Measurements from ENCODE around the gene CACNB2. TPM values are rescaled to one million over a fixed set of nuclear protein-coding genes. Genes with fewer than 3 reads are reported as not detected.

The CACNB2 gene
- polyA plus RNA-seq, 2 of the 4 experiments (the other 2 are of a cell fraction) = not detected

GRCh38 chr10:18290651-18291313, 150.6 kb downstream of the CACNB2 start:
- CTCF ChIA-PET = no interaction called here
- WGBS (ENCODE audit: missing lambda C conversion rate) = 68% methylated on average over 16 of the region's 16 CpGs
- Histone ChIP-seq H3K27ac (no peak overlapping the region), H3K4me1 (no peaks in the 10 kb centered on the region), H3K4me2 (no peak overlapping the region), H3K9me3 (no peaks in the 10 kb centered on the region), H3K4me3 (no peak overlapping the region)
- FAIRE-seq (no peak), DNase-seq (ENCODE audit: low read depth in 1 of 2, low spot score in 1 of 2) (no peak), ATAC-seq (no peak)
- POLR2A ChIA-PET = no interaction called here
- TF ChIP-seq EP300 (IDR thresholded peaks at IDR 0.05) = no peak
- TF ChIP-seq JUNB (IDR thresholded peaks at IDR 0.05) = no peak
- TF ChIP-seq ESRRA (IDR thresholded peaks at IDR 0.05; ENCODE audit: borderline replicate concordance, low read length) = no peak
- no peak for TF ChIP-seq PHF8 (IDR thresholded peaks at IDR 0.05; ENCODE audit: borderline replicate concordance, low read depth)
- no peak for TF ChIP-seq REST (IDR thresholded peaks at IDR 0.05)
- no peak for TF ChIP-seq KDM5A (IDR thresholded peaks at IDR 0.05)
- no peak for TF ChIP-seq ELK1 (IDR thresholded peaks at IDR 0.05; ENCODE audit: low read depth, low read length)
- no peak for TF ChIP-seq HMGXB4 (CRISPR knock-in tag; IDR thresholded peaks at IDR 0.05; ENCODE audit: borderline replicate concordance)
- no peak for TF ChIP-seq GATA3 (IDR thresholded peaks at IDR 0.05; ENCODE audit: borderline replicate concordance)
- no peak for TF ChIP-seq HES2 (IDR thresholded peaks at IDR 0.05)
- no peak for TF ChIP-seq HDAC2 (IDR thresholded peaks at IDR 0.05)
- no peak for TF ChIP-seq RAD21 (conservative IDR thresholded peaks at IDR 0.05 in 1 of 2, IDR thresholded peaks at IDR 0.05 in 1 of 2)
- TF ChIP-seq HOXA7 (CRISPR knock-in tag; IDR thresholded peaks at IDR 0.05) = no peak
- TF ChIP-seq RNF2 (IDR thresholded peaks at IDR 0.05; ENCODE audit: borderline replicate concordance, low read depth) = no peak
- TF ChIP-seq KDM1A (IDR thresholded peaks at IDR 0.05; ENCODE audit: low read depth) = no peak

GRCh38 chr10:18293536-18294510, 153.6 kb downstream of the CACNB2 start:
- FAIRE-seq (no peak), ATAC-seq (no peak), DNase-seq (ENCODE audit: low read depth in 1 of 2, low spot score in 1 of 2) (no peak)
- H3K4me3 ChIP-seq = no peak overlapping the region
- no peaks in the 10 kb centered on the region for H3K9me3 ChIP-seq
- H3K4me2 ChIP-seq = no peak overlapping the region
- ChIA-PET POLR2A (no interaction called here), CTCF (interaction anchor here (0.6 kb wide), 1 partner anchor 870 kb away, joined by 4 read pairs; no protein-coding TSS in a partner anchor)
- WGBS (ENCODE audit: missing lambda C conversion rate) = 32% methylated on average over 9 of the region's 9 CpGs
- no peak overlapping the region for H3K27ac ChIP-seq
- no peaks in the 10 kb centered on the region for H3K4me1 ChIP-seq
- TF ChIP-seq CBX2 (IDR thresholded peaks at IDR 0.05; ENCODE audit: borderline replicate concordance, low read depth) (no peak), HDAC2 (IDR thresholded peaks at IDR 0.05) (no peak), ESRRA (IDR thresholded peaks at IDR 0.05; ENCODE audit: borderline replicate concordance, low read length) (no peak), HOXB13 (CRISPR knock-in tag; IDR thresholded peaks at IDR 0.05; ENCODE audit: low read depth) (no peak), CHD4 (IDR thresholded peaks at IDR 0.05; ENCODE audit: borderline replicate concordance) (no peak), HOXA7 (CRISPR knock-in tag; IDR thresholded peaks at IDR 0.05) (no peak), FOSB (CRISPR knock-in tag; IDR thresholded peaks at IDR 0.05) (no peak), RNF2 (IDR thresholded peaks at IDR 0.05; ENCODE audit: borderline replicate concordance, low read depth) (no peak), FOXS1 (CRISPR knock-in tag; IDR thresholded peaks at IDR 0.05) (no peak), EHF (CRISPR knock-in tag; IDR thresholded peaks at IDR 0.05) (no peak), ZNF302 (CRISPR knock-in tag; IDR thresholded peaks at IDR 0.05) (no peak), TP53 (CRISPR knock-in tag; IDR thresholded peaks at IDR 0.05) (no peak), JUN (IDR thresholded peaks at IDR 0.05) (no peak), RAD21 (conservative IDR thresholded peaks at IDR 0.05 in 1 of 2, IDR thresholded peaks at IDR 0.05 in 1 of 2) (no peak)

Data from A549 (cell line).